HG03139 (cell line): ENCODE measurements around the gene CDK9.
"Not testable (repeated sequence)": the region's sequence is repeated elsewhere in the genome, so short reads cannot be mapped to it uniquely, and the experiment has no call there.

Source experiments
- ATAC-seq: cut with Tn5 transposase; IDR thresholded peaks from one replicate; pipeline ENCODE4 v1.9.1; 2021; ENCODE audit not compliant: unreplicated experiment

The CDK9 gene

DNA sequence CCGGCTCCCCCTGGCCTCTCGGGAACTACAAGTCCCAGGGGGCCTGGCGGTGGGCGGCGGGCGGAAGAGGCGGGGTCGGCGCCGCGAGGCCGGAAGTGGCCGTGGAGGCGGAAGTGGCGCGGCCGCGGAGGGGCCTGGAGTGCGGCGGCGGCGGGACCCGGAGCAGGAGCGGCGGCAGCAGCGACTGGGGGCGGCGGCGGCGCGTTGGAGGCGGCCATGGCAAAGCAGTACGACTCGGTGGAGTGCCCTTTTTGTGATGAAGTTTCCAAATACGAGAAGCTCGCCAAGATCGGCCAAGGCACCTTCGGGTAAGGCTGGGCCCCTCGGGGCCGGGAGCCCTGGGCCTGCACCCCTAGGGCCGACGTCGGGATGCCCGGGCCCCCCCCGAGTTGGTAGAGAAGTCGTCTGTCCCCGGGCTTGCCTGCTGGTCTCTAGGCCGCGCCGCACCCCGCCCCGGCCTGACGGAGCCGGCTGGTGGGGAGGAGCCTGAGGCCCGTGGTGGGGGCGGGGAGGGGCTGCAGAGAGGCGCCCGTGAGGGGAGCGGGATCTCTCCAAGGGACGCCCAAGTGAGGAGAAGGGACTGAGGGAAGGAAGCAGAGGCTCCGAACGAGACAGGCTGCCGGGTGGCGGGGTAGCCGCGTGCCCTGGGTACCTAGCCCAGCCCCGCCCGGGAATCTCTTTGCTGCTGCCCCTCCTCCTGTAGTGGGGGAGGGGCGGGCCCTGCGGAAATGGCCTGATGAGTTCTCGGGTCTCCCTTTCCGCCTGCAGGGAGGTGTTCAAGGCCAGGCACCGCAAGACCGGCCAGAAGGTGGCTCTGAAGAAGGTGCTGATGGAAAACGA lies at the start of gene CDK9:
CDK9 (plus strand) TSS at position 102 of the 840 bp plus-strand sequence; CDS start at position 217, 115 bp downstream.
- ATAC-seq: peak; percentile 42

DNA sequence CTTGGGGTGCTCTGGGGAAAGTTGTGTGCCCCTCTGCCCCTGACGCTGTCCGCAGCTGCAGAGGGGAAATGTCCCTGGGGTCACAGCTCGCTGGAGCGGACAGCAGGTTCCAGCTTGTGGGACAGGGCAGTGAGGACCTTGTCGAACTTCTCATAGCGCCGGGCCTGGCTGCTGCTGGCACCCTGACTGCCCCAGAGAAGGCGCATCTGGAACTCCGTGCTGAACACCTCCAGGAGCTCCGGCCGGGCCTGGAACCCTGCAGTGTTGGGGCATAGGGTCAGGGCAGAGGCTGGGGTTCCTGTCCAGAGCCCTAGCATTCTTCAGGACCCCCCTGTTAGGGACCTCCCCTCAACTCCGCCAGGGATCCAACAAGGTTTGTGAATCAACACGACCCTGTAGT lies 47.2 kb upstream of the CDK9 start:
- ATAC-seq: no peak

DNA sequence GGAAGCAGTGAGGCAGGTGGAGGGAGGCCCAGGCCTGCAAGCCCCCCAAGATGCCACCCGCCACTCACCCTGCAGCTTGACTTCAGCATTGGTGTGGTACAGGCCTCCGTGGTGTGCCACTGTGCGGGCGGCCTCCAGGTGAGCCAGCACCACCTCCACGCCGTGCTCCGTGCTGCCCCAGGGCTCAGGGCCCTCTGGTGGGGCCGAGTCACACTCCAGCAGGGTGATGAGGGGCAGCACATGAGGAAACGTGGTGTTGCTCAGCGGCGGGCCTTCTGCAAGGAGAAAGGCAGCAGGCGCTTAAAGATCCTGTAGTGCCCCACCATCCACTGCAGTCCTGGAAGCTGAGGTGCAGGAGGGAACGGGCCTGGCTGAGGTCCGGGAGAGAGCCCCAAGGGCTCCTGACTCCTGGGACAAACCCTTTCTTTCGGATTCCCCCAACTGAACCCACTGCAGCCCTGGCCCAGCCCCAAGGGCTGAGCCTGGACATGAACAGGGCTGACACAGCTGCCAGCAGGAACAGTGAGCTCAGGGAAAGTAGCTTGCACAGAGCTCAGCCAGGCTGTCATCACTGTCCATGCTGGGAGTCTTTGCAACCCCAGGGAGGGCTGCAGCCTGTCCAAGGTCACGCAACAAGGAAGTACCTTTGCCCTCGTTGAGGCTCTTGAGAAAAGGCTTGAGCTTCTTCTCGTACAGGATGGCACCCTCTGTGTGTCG lies 46.1 kb upstream of the CDK9 start:
- ATAC-seq: no peak

- ATAC-seq: no peak
Measured at GRCh38 chr9:127741831-127742434, 43.9 kb upstream of the CDK9 start.

DNA sequence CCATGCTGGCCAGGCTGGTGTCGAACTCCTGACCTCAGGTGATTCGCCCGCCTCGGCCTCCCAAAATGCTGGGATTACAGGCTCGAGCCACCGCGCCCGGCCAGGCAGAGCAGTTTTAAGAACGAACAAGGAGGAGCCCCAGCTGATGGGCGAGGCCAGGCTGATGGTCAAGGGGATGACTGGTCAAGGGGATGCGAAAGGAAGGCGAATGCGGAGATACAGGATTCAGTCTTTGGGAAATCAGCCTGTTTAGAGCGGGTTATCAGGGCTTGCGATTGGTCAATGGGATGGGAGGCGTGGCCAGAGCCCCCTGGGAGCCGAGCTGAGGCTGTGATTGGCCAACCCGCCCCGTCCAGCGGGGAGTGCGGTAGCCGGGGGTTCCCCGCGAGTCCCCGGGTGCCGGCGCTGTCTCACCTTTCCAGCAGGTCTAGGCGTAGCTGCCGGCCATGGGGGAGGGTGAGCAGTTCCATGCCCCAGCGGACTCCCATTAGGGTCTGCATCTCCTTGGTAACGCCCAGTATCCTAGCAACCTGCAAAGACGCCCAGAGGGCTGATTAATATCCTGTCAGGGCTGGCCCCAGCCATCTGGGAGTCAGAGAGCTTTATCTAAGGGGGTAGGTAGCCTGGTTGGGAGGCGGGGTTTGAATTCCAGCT lies 43.3 kb upstream of the CDK9 start:
- no peak for ATAC-seq

GRCh38 chr9:127744398-127745110 lies 41.3 kb upstream of the CDK9 start:
- ATAC-seq: no peak

GRCh38 chr9:127746959-127747569 lies 38.8 kb upstream of the CDK9 start:
- ATAC-seq: no peak

- ATAC-seq: no peak
Measured at GRCh38 chr9:127749090-127749787, 36.6 kb upstream of the CDK9 start.

GRCh38 chr9:127751269-127752054 lies 34.4 kb upstream of the CDK9 start:
- no peak for ATAC-seq

GRCh38 chr9:127753148-127753547 lies 32.7 kb upstream of the CDK9 start:
- no peak for ATAC-seq

DNA sequence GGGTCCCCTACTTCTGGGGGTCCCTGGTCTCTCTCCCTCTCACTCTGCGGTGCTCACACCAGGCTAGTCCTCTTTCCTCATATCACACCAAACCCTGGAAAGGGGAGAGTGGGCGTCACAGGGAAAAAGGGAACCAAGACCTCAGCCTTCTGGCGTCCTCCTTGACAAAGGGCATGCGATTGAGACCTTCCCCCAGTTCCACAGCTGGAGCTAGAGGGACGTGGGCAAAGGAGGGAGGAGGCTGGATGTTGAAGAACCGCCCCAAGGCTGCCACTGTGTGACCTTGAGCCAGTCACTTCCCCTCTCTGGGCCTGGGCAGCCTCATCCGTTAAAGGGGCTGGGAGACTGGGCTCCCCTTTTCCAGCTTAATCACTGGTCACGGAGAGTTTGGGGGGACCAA lies 32.2 kb upstream of the CDK9 start:
- no peak for ATAC-seq

DNA sequence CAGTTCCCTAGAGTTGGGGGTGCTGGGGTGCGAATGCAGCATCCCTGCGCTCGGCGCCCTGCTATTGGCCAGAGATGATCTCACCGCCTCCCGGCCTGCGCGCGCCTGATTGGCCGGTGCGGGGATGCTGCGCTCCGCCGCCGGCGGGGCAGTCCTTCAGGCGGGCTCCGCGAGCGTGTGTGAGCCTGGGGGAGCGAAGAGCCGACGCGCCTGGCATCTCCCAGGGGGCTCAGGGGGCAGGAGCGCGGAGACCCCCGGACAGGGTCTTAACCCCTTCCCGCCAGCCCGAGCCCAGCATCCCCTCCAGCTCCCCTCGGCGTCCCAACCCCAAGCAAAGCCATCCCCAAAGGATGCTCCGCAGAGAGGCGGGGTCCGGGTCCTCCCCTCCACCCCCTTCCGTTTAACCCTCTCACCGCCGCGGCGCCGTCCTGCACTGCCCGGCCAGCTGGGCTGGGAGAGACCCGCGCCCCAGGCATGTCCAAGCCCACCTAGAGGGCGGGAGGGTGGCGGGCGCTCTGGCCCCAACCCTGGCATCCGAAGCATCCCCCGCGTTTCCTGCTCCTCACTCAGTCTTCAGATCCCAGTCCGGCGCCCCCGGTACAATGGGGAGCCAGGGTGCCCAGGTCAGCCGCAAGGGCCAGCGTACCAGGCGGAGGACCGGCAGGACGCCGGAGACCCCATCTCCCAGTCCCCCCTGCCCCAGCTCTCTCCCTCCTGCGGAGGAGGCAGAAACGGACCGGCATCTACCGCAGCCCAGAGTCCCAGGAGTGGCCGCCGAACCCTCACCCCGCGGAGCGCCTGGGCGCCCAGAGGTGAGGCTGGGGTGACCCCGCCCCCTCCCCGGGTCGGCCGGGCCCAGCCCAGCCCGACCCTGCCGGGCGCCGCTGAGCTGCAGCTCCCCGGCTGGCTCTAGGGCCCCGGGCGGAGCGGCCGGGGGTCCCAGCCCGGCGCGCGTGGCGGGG lies 31.5 kb upstream of the CDK9 start:
- ATAC-seq: no peak

- no peak for ATAC-seq
Measured at GRCh38 chr9:127755061-127756060, 30.5 kb upstream of the CDK9 start.

DNA sequence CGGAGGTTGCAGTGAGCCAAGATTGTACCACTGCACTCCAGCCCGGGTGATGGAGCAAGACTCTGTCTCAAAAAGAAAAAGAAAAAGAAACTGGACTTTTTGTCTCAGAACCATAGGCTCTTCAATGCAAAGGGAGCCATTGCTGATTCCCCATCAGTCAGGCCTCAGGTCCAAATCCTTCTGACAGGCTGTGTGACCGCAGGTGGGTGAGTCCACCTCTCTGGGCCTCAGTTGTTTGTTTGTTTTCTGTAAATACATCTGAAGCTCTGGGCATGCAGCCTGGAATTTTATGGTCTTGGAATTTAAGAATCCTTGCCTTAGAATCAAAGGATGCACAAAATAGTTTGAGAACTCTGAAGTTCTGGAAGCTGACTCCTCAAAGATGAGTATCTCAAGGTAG lies 29.6 kb upstream of the CDK9 start:
- ATAC-seq: no peak

DNA sequence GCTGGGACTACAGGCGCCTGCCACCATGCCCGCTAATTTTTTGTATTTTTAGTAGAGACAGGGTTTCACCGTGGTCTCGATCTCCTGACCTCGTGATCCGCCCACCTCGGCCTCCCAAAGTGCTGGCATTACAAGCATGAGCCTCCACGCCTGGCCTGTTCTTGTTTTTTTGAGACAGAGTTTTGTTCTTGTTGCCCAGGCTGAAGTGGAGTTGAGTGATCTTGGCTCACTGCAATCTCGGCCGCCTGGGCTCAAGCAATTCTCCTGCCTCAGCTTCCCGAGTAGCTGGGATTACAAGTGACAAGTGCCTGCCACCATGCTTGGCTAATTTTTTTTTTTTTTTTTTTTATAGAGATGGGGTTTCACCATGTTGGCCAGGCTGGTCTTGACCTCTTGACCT lies 29.1 kb upstream of the CDK9 start:
- not testable (repeated sequence) for ATAC-seq

- no peak for ATAC-seq
Measured at GRCh38 chr9:127758843-127759242, 27.0 kb upstream of the CDK9 start.

DNA sequence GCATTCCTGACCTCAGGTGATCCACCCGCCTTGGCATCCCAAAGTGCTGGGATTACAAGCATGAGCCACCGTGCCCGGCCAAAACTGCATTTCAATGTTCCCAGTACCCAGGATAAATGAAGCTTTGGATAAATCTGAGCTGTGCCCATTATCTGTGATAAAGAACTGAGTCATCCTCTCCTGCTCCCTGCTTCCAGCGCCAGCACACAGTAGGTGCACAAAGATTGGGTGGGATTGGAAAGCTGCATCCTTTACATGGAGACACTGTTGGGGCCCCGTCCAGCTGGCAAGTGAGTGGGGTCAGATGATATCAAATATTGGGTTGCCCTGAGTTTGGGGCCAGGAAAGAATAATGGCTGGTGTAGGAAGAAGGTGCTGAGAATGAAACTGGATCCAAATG lies 24.8 kb upstream of the CDK9 start:
- ATAC-seq: no peak
